Activated CD8-positive, alpha-beta T cell treated with anti-CD3 and anti-CD28 coated beads for 36 hours (primary cell): ENCODE data around the gene TUT1. TPM values are rescaled to one million over a fixed set of nuclear protein-coding genes. Genes with fewer than 3 reads are reported as not detected.
"Not testable (repeated sequence)": the region's sequence is repeated elsewhere in the genome, so short reads cannot be mapped to it uniquely, and the experiment has no call there.

ENCODE experiments used
- ATAC-seq: fragments of 200-7000 bp; cut with Tn5 transposase; one replicate; pipeline ENCODE4 v1.10.0; 2021; ENCODE audit warnings: mild to moderate bottlenecking, moderate library complexity
- CTCF ChIA-PET: fragments of 350-600 bp; sonication (Branson Sonifier 250); formaldehyde crosslinking; loops from one replicate; lab custom pipeline; 2021; ENCODE audit warnings: antibody characterized with exemption; lab: Charles Lee
- POLR2A ChIA-PET: fragments of 350-600 bp; sonication (Branson Sonifier 250); formaldehyde crosslinking; loops from one replicate; lab custom pipeline; 2021; ENCODE audit warnings: antibody characterized with exemption; lab: Charles Lee
- DNase-seq: peaks from one replicate; pipeline ENCODE4 v3.0.0-alpha.2; 2020
- H3K27ac Mint-ChIP-seq: one replicate; pipeline ENCODE4 v1.8.0; 2021; ENCODE audit warnings: mild to moderate bottlenecking, mixed read lengths
- H3K27me3 Mint-ChIP-seq: one replicate; pipeline ENCODE4 v1.8.0; 2021; ENCODE audit warnings: mixed read lengths
- H3K36me3 Mint-ChIP-seq: one replicate; pipeline ENCODE4 v1.8.0; 2021; ENCODE audit warnings: low read depth, mixed read lengths
- H3K4me1 Mint-ChIP-seq: one replicate; pipeline ENCODE4 v1.8.0; 2021; ENCODE audit warnings: low read depth, mixed read lengths
- H3K4me3 Mint-ChIP-seq: one replicate; pipeline ENCODE4 v1.8.0; 2021; ENCODE audit warnings: mild to moderate bottlenecking, moderate library complexity, mixed read lengths
- H3K9me3 Mint-ChIP-seq: one replicate; pipeline ENCODE4 v1.8.0; 2021; ENCODE audit warnings: mixed read lengths
- CTCF ChIP-seq: fragments of 200-600 bp; IDR thresholded peaks from one replicate; pipeline ENCODE4 v1.8.0; 2022; ENCODE audit warnings: antibody characterized with exemption, mild to moderate bottlenecking
- intact Hi-C: fragments of 100-400 bp; cut with micrococcal nuclease; formaldehyde crosslinking; loops from one replicate; pipeline ENCODE4 v1.10.0; 2022
- total RNA-seq, 2 experiments: library from RNA; stranded (reverse); gene quantifications; one replicate each; pipeline ENCODE4 v1.2.3, GENCODE V29; 2021

Gene TUT1
- total RNA-seq, 2 experiments from 2014 or later = 34.4 to 38.0 TPM

- no peak for TF ChIP-seq CTCF
- intact Hi-C loops = no loop called here
- Mint-ChIP-seq H3K27ac (peak overlapping the region; percentile 85), H3K4me1 (peaks cover 78% of the 10 kb centered on the region), H3K4me3 (no peak overlapping the region), H3K36me3 (peaks cover 20% of the 10 kb centered on the region), H3K27me3 (no peaks in the 10 kb centered on the region), H3K9me3 (no peaks in the 10 kb centered on the region)
- POLR2A ChIA-PET = interaction anchor here (0.7 to 14.2 kb wide), 9 partner anchors 8 to 302 kb away, joined by 3 to 156 read pairs (median 5); partner anchors contain the start of genes BSCL2, C11orf98, CSKMT and EEF1G
- ATAC-seq = peak; percentile 6
- CTCF ChIA-PET = interaction anchor here (1.0 to 8.1 kb wide), 5 partner anchors 10 to 158 kb away, joined by 4 to 97 read pairs (median 4); no protein-coding TSS in a partner anchor
- DNase-seq = peak; percentile 54
Measured at GRCh38 chr11:62553080-62553838, 38.1 kb downstream of the TUT1 start.

- Mint-ChIP-seq H3K4me1 (peaks cover 83% of the 10 kb centered on the region), H3K27me3 (peaks cover under 1% of the 10 kb centered on the region), H3K9me3 (no peaks in the 10 kb centered on the region), H3K4me3 (no peak overlapping the region), H3K27ac (peak overlapping the region; percentile 85), H3K36me3 (peaks cover 16% of the 10 kb centered on the region)
- ATAC-seq = no peak
- CTCF ChIA-PET = interaction anchor here (1.0 to 8.1 kb wide), 7 partner anchors 9 to 157 kb away, joined by 3 to 97 read pairs (median 4); no protein-coding TSS in a partner anchor
- no peak for TF ChIP-seq CTCF
- DNase-seq = no peak
- POLR2A ChIA-PET = interaction anchor here (0.6 to 14.2 kb wide), 11 partner anchors 10 to 289 kb away, joined by 3 to 156 read pairs (median 4); partner anchors contain the start of genes BSCL2, C11orf98, CSKMT and EEF1G
- intact Hi-C loops = no loop called here
Measured at GRCh38 chr11:62552485-62553079, 38.7 kb downstream of the TUT1 start.

GRCh38 chr11:62550478-62550877, 40.8 kb downstream of the TUT1 start:
- ChIA-PET CTCF (interaction anchor here (1.7 to 8.1 kb wide), 4 partner anchors 7 to 155 kb away, joined by 10 to 97 read pairs (median 36); no protein-coding TSS in a partner anchor), POLR2A (interaction anchor here (0.5 to 14.2 kb wide), 5 partner anchors 10 to 122 kb away, joined by 3 to 156 read pairs (median 3); partner anchors contain the start of genes EEF1G, LBHD1, TUT1 and UQCC3)
- ATAC-seq, DNase-seq, H3K27me3 Mint-ChIP-seq, H3K4me3 Mint-ChIP-seq, H3K27ac Mint-ChIP-seq, H3K9me3 Mint-ChIP-seq, intact Hi-C loops: not testable (repeated sequence)
- peaks cover 74% of the 10 kb centered on the region for H3K4me1 Mint-ChIP-seq
- peaks cover 13% of the 10 kb centered on the region for H3K36me3 Mint-ChIP-seq

- Mint-ChIP-seq H3K27ac (no peak overlapping the region), H3K27me3 (peaks cover 3% of the 10 kb centered on the region), H3K4me1 (peaks cover 73% of the 10 kb centered on the region), H3K4me3 (no peak overlapping the region), H3K9me3 (no peaks in the 10 kb centered on the region), H3K36me3 (no peaks in the 10 kb centered on the region)
- intact Hi-C loops = no loop called here
- no peak for DNase-seq
- no peak for TF ChIP-seq CTCF
- POLR2A ChIA-PET = no interaction called here
- CTCF ChIA-PET = interaction anchor here (0.9 to 8.1 kb wide), 4 partner anchors 9 to 124 kb away, joined by 3 to 61 read pairs (median 4); no protein-coding TSS in a partner anchor
- no peak for ATAC-seq
Measured at GRCh38 chr11:62548545-62549335, 42.6 kb downstream of the TUT1 start.
